A549 (cell line): Measurements from ENCODE around the gene ACVR2B. TPM values are rescaled to one million over a fixed set of nuclear protein-coding genes. Genes with fewer than 3 reads are reported as not detected.

Experiments
- ATAC-seq, 2 experiments: fragments of 200-7000 bp in 1 of 2; fragments of >200 bp in 1 of 2; cut with Nextera tagmentation in 1 of 2; cut with Tn5 transposase in 1 of 2; 3 replicates each; pipeline versions ENCODE4 v1.8.0 to v1.9.1; 2018 to 2020; ENCODE audit warnings: mild to moderate bottlenecking in 1 of 2, moderate library complexity in 1 of 2
- CTCF ChIA-PET: fragments of 300-600 bp; sonication (Branson Sonifier 250); formaldehyde crosslinking; extraction: SDS; loops from one replicate; lab custom pipeline; 2021; ENCODE audit warnings: antibody characterized with exemption, inconsistent platforms; lab: Yijun Ruan, JAX
- POLR2A ChIA-PET: fragments of 350-600 bp; formaldehyde crosslinking; extraction: SDS; loops from one replicate; lab custom pipeline; 2021; ENCODE audit warnings: antibody characterized with exemption, inconsistent platforms; lab: Yijun Ruan, JAX
- DNase-seq, 2 experiments: peaks; one replicate each; pipeline versions ENCODE4 v3.0.0 to v3.0.0-alpha.2; 2011 to 2016; ENCODE audit warnings: low read depth in 1 of 2, low spot score in 1 of 2
- FAIRE-seq: peaks from 2 replicates; lab custom pipeline; 2011; peaks lifted over from hg19 to GRCh38; lab: Jason Lieb, UNC
- H3K27ac ChIP-seq, 2 experiments: fragments of >200 bp; sonication (Bioruptor Twin); formaldehyde crosslinking; 3 replicates each; pipeline ENCODE4 v1.5.1; 2016 to 2017
- H3K4me1 ChIP-seq: fragments of >200 bp; sonication (Bioruptor Twin); formaldehyde crosslinking; 3 replicates; pipeline ENCODE4 v1.6.1; 2016
- H3K4me2 ChIP-seq: fragments of >200 bp; sonication (Bioruptor Twin); formaldehyde crosslinking; 3 replicates; pipeline ENCODE4 v1.6.1; 2016
- H3K4me3 ChIP-seq: fragments of >200 bp; sonication (Bioruptor Twin); formaldehyde crosslinking; 3 replicates; pipeline ENCODE4 v1.5.1; 2016
- H3K9me3 ChIP-seq: fragments of >200 bp; sonication (Bioruptor Twin); formaldehyde crosslinking; 3 replicates; pipeline ENCODE4 v1.6.1; 2016
- BHLHE40 ChIP-seq: IDR thresholded peaks from 2 replicates; pipeline ENCODE4 v1.6.1; 2012; ENCODE audit warnings: low read depth, low read length, inconsistent platforms
- CBX2 ChIP-seq: fragments of 200-600 bp; sonication (generic); IDR thresholded peaks from 2 replicates; pipeline ENCODE4 v1.6.1; 2016; ENCODE audit warnings: low read depth, mild to moderate bottlenecking, borderline replicate concordance
- CHD4 ChIP-seq: fragments of 200-600 bp; sonication (generic); IDR thresholded peaks from 2 replicates; pipeline ENCODE4 v1.6.1; 2016; ENCODE audit warnings: antibody characterized with exemption, mild to moderate bottlenecking, borderline replicate concordance
- EHF ChIP-seq: fragments of 250-450 bp; sonication (Bioruptor Pico); IDR thresholded peaks from 2 replicates; pipeline ENCODE4 v1.5.0; 2020; ENCODE audit warnings: mild to moderate bottlenecking
- EHMT2 ChIP-seq: fragments of 200-600 bp; sonication (generic); IDR thresholded peaks from 2 replicates; pipeline ENCODE4 v1.6.1; 2016; ENCODE audit warnings: antibody characterized with exemption, low read depth, mild to moderate bottlenecking, moderate library complexity
- ELK1 ChIP-seq: fragments of 150-350 bp; IDR thresholded peaks from 2 replicates; pipeline ENCODE4 v1.6.1; 2014; ENCODE audit warnings: low read depth, mild to moderate bottlenecking, low read length
- EP300 ChIP-seq, 2 experiments: fragments of >200 bp; sonication (Bioruptor Twin); formaldehyde crosslinking; IDR thresholded peaks; 2 replicates in 1 of 2; 3 replicates in 1 of 2; pipeline ENCODE4 v1.6.1; 2016 to 2017
- GATA3 ChIP-seq: IDR thresholded peaks from 2 replicates; pipeline ENCODE4 v1.6.1; 2012; ENCODE audit warnings: borderline replicate concordance
- HDAC2 ChIP-seq: fragments of 200-600 bp; sonication (generic); IDR thresholded peaks from 2 replicates; pipeline ENCODE4 v1.6.1; 2016
- HMGXB4 ChIP-seq: fragments of 250-450 bp; sonication (Bioruptor Pico); IDR thresholded peaks from 2 replicates; pipeline ENCODE4 v1.5.0; 2021; ENCODE audit warnings: mild to moderate bottlenecking, moderate library complexity, borderline replicate concordance
- HOXB13 ChIP-seq: fragments of 250-450 bp; sonication (Bioruptor Pico); IDR thresholded peaks from 2 replicates; pipeline ENCODE4 v1.5.0; 2020; ENCODE audit warnings: low read depth, mild to moderate bottlenecking, moderate library complexity
- JUNB ChIP-seq: fragments of >200 bp; sonication (Bioruptor Twin); formaldehyde crosslinking; IDR thresholded peaks from 2 replicates; pipeline ENCODE4 v1.6.1; 2016
- KDM1A ChIP-seq: fragments of 200-600 bp; sonication (generic); IDR thresholded peaks from 2 replicates; pipeline ENCODE4 v1.6.1; 2016; ENCODE audit warnings: low read depth, mild to moderate bottlenecking
- KDM5A ChIP-seq: fragments of 200-600 bp; sonication (generic); IDR thresholded peaks from 2 replicates; pipeline ENCODE4 v1.6.1; 2016; ENCODE audit warnings: antibody characterized with exemption, mild to moderate bottlenecking
- MYC ChIP-seq: IDR thresholded peaks from 2 replicates; pipeline ENCODE4 v1.6.1; 2012; ENCODE audit warnings: mild to moderate bottlenecking, inconsistent platforms, low read length, improper control_type of control experiment, borderline replicate concordance
- NR3C1 ChIP-seq: fragments of >200 bp; sonication (Bioruptor Twin); formaldehyde crosslinking; IDR thresholded peaks from 3 replicates; pipeline ENCODE4 v1.6.1; 2017
- POLR2A ChIP-seq: IDR thresholded peaks from 2 replicates; pipeline ENCODE4 v1.6.1; 2012; ENCODE audit warnings: mild to moderate bottlenecking, low read length
- POLR2AphosphoS2 ChIP-seq: conservative IDR thresholded peaks from 2 replicates; pipeline ENCODE4 v1.6.1; 2012; ENCODE audit warnings: low read length, improper control_type of control experiment, inconsistent platforms
- RAD21 ChIP-seq, 2 experiments: fragments of >200 bp in 1 of 2; sonication (Bioruptor Twin) in 1 of 2; formaldehyde crosslinking in 1 of 2; IDR thresholded peaks in 1 of 2; conservative IDR thresholded peaks in 1 of 2; 2 replicates in 1 of 2; 3 replicates in 1 of 2; pipeline ENCODE4 v1.6.1; 2012 to 2018; ENCODE audit warnings: inconsistent platforms in 1 of 2
- RARB ChIP-seq: fragments of 250-450 bp; sonication (Bioruptor Pico); IDR thresholded peaks from 2 replicates; pipeline ENCODE4 v1.8.0; 2021; ENCODE audit warnings: mild to moderate bottlenecking, moderate library complexity
- RNF2 ChIP-seq: fragments of 200-600 bp; sonication (generic); IDR thresholded peaks from 2 replicates; pipeline ENCODE4 v1.6.1; 2016; ENCODE audit warnings: low read depth, mild to moderate bottlenecking, antibody characterized with exemption, moderate library complexity, borderline replicate concordance
- SREBF2 ChIP-seq: fragments of 450-650 bp; IDR thresholded peaks from 2 replicates; pipeline ENCODE4 v1.6.1; 2014; ENCODE audit warnings: mild to moderate bottlenecking, moderate library complexity
- TFCP2L1 ChIP-seq: fragments of 250-450 bp; sonication (Bioruptor Pico); IDR thresholded peaks from 2 replicates; pipeline ENCODE4 v1.5.0; 2021; ENCODE audit warnings: mild to moderate bottlenecking
- TP53 ChIP-seq: fragments of 250-450 bp; sonication (Bioruptor Pico); IDR thresholded peaks from 2 replicates; pipeline ENCODE4 v1.5.0; 2021; ENCODE audit warnings: mild to moderate bottlenecking, moderate library complexity
- ZC3H11A ChIP-seq: fragments of 450-650 bp; IDR thresholded peaks from 2 replicates; pipeline ENCODE4 v1.6.1; 2014; ENCODE audit warnings: antibody characterized with exemption, mild to moderate bottlenecking
- ZFP36 ChIP-seq: fragments of 450-650 bp; IDR thresholded peaks from 2 replicates; pipeline ENCODE4 v1.6.1; 2014; ENCODE audit warnings: borderline replicate concordance; ENCODE audit not compliant: partially characterized antibody
- ZNF302 ChIP-seq: fragments of 250-450 bp; sonication (Bioruptor Pico); IDR thresholded peaks from 2 replicates; pipeline ENCODE4 v1.9.0; 2021; ENCODE audit warnings: inconsistent platforms, mild to moderate bottlenecking, moderate library complexity
- WGBS: methylation state at CpG from one replicate; pipeline ENCODE4 v1.1.6; 2017; ENCODE audit errors: missing lambda C conversion rate; 5-methylcytosine and 5-hydroxymethylcytosine counted together
- polyA plus RNA-seq, 4 experiments: library from polyadenylated mRNA; depleted of rRNA in 3 of 4; stranded (reverse); fragments of >200 nt; fragmentation: RNase III in 1 of 4; extraction: RNeasy Plus Mini Kit Qiagen cat#74134 plus additional on column Dnase treatment in 1 of 4; gene quantifications; 2 replicates in 3 of 4; 3 replicates in 1 of 4; pipeline ENCODE4 v1.2.3, GENCODE V29; 2011 to 2017
- TF ChIP-seq, protein P1 (sequence below): fragments of 250-450 bp; sonication (Bioruptor Pico); IDR thresholded peaks from 2 replicates; pipeline ENCODE4 v1.5.0; 2020; ENCODE audit warnings: low read depth, mild to moderate bottlenecking, moderate library complexity
- TF ChIP-seq, protein P2 (sequence below): fragments of >200 bp; sonication (Bioruptor Twin); formaldehyde crosslinking; IDR thresholded peaks from 2 replicates; pipeline ENCODE4 v1.6.1; 2016
- TF ChIP-seq, protein P3 (sequence below): fragments of 450-650 bp; IDR thresholded peaks from 2 replicates; pipeline ENCODE4 v1.6.1; 2014; ENCODE audit warnings: antibody characterized with exemption

ACVR2B gene
- polyA plus RNA-seq, 2 of the 4 experiments (the other 2 are of a cell fraction), result 1.2 to 2.8 TPM

DNA sequence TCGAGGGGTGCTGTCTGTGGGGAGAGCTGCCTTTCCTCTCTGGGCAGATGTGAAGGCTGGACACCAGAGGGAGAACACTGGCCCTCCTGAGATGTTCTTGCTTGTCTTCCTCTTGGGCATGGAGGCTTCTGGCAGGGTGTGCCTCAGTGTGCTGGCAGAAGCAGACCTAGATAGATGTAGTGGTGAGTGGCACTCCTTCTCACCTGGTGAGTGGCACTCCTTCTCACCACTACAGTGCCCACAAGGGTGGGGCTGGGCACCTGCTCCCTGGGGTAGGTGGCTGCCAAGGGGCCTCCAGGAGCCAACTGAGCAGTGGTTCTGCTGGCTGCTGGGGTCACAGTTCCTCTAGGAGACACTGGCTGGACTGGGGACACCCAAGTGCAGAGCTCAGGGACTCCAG lies 18.7 kb downstream of the ACVR2B start:
- ChIA-PET POLR2A (interaction anchor here (1.5 kb wide), 1 partner anchor 7 kb away, joined by 4 read pairs; no protein-coding TSS in a partner anchor), CTCF (interaction anchor here (1.0 to 2.5 kb wide), 3 partner anchors 17 to 126 kb away, joined by 3 to 12 read pairs (median 6); partner anchors contain the start of genes EXOG and XYLB)
- H3K9me3 ChIP-seq, result peaks cover 24% of the 10 kb centered on the region
- H3K4me2 ChIP-seq, result no peak overlapping the region
- WGBS, result 82% methylated on average over 1 of the region's 1 CpG
- no peak for DNase-seq
- no peak overlapping the region for H3K27ac ChIP-seq
- no peaks in the 10 kb centered on the region for H3K4me1 ChIP-seq
- H3K4me3 ChIP-seq, result no peak overlapping the region
- no peak for TF ChIP-seq BHLHE40
- TF ChIP-seq CBX2, result no peak
- TF ChIP-seq POLR2A, result no peak
- TF ChIP-seq ZNF302, result no peak
- no peak for TF ChIP-seq ZFP36
- TF ChIP-seq JUNB, result no peak
- TF ChIP-seq HDAC2, result no peak
- TF ChIP-seq, protein P1, sequence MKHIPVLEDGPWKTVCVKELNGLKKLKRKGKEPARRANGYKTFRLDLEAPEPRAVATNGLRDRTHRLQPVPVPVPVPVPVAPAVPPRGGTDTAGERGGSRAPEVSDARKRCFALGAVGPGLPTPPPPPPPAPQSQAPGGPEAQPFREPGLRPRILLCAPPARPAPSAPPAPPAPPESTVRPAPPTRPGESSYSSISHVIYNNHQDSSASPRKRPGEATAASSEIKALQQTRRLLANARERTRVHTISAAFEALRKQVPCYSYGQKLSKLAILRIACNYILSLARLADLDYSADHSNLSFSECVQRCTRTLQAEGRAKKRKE (CRISPR knock-in tag), result no peak
- TF ChIP-seq TP53, result no peak
- TF ChIP-seq EHMT2, result no peak
- TF ChIP-seq, all 56 proteins: peak for 0
- ATAC-seq, result no peak
- FAIRE-seq, result no peak

DNA sequence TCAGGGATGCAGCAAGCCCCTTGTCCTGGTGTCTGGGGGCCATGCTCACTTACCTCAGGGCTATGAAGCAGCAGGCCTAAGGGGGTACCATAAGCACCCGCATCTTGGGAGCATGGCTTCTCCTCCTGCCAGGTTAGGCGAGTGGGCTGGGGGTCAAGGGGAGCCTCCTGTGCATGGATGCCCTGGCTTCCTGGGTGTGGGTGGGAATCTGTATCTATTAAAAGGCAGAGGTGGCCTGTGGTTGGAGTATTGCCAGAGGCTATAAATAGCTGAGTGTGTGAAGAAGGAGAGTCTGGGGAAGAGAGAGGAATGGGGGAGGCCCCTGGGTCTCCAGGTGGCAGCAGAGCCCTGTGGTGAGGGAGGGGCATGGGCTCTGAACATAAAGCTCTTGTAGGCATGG lies 19.5 kb downstream of the ACVR2B start:
- TF ChIP-seq, protein P2, sequence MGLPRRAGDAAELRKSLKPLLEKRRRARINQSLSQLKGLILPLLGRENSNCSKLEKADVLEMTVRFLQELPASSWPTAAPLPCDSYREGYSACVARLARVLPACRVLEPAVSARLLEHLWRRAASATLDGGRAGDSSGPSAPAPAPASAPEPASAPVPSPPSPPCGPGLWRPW, result no peak
- TF ChIP-seq GATA3 (no peak), RARB (CRISPR knock-in tag) (no peak), ZC3H11A (no peak), EP300 (IDR thresholded peaks at IDR 0.05) (no peak), SREBF2 (no peak), POLR2AphosphoS2 (no peak)
- CTCF ChIA-PET, result interaction anchor here (1.0 to 2.5 kb wide), 3 partner anchors 18 to 127 kb away, joined by 3 to 12 read pairs (median 6); partner anchors contain the start of genes EXOG and XYLB
- ATAC-seq, result no peak

DNA sequence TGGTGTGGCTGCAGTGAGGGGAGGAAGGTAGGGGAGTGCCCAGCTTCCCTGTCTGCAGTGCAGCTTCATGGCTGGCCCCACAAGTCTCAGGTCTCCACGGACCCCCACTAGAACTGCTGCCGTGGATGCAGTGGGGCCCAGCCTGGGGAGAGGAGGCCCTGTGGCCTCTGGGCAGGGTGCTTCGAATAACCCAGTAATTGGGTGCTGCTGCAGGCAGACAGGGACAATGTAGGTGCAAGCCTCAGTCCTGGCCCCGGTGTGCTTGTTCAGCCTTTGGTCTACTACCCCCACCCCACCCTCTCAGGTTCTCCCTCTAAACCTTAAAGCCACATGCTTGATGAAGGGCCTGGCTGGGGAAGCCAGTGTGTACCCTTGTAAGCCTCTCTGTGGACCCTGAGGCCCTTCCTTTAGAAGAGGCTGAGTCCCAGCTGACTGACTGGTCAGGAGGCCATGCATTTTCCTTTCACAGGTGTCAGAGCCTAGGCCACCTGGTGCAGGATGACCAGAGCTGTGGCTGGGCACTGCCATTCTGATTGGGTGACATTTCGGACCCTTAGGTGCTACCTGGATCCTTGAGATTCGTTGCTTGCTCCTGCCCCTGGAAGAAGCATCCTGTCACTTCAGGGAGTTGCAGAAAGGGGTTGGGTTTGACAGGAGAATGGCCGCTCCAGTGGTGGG lies 21.4 kb downstream of the ACVR2B start:
- no peak overlapping the region for H3K4me3 ChIP-seq
- no peaks in the 10 kb centered on the region for H3K4me1 ChIP-seq
- FAIRE-seq, result no peak
- ChIA-PET POLR2A (no interaction called here), CTCF (interaction anchor here (1.0 to 1.3 kb wide), 2 partner anchors 128 to 357 kb away, joined by 3 read pairs; partner anchors contain the start of gene XYLB)
- no peak for TF ChIP-seq RAD21 (conservative IDR thresholded peaks at IDR 0.05 in 1 of 2, IDR thresholded peaks at IDR 0.05 in 1 of 2)
- TF ChIP-seq, protein P2, result no peak
- no peak for TF ChIP-seq MYC
- TF ChIP-seq TFCP2L1 (CRISPR knock-in tag), result no peak
- TF ChIP-seq RNF2, result no peak
- no peak for TF ChIP-seq KDM5A
- TF ChIP-seq EHMT2, result no peak
- no peak for TF ChIP-seq ELK1
- TF ChIP-seq HMGXB4 (CRISPR knock-in tag), result no peak
- no peak for TF ChIP-seq KDM1A
- TF ChIP-seq NR3C1, result no peak
- TF ChIP-seq EHF (CRISPR knock-in tag), result no peak
- TF ChIP-seq CHD4, result no peak
- no peak for TF ChIP-seq HOXB13 (CRISPR knock-in tag)
- TF ChIP-seq GATA3, result no peak
- TF ChIP-seq, protein P3, sequence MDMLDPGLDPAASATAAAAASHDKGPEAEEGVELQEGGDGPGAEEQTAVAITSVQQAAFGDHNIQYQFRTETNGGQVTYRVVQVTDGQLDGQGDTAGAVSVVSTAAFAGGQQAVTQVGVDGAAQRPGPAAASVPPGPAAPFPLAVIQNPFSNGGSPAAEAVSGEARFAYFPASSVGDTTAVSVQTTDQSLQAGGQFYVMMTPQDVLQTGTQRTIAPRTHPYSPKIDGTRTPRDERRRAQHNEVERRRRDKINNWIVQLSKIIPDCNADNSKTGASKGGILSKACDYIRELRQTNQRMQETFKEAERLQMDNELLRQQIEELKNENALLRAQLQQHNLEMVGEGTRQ, result no peak
- DNase-seq, result no peak
- WGBS, result 87% methylated on average over 7 of the region's 7 CpGs
- no peak overlapping the region for H3K27ac ChIP-seq
- no peak for ATAC-seq
- H3K4me2 ChIP-seq, result no peak overlapping the region
- H3K9me3 ChIP-seq, result peaks cover 10% of the 10 kb centered on the region

More for the DNA sequence above, 19.5 kb downstream of the ACVR2B start:
- Histone ChIP-seq H3K4me3 (no peak overlapping the region), H3K4me1 (no peaks in the 10 kb centered on the region), H3K27ac (no peak overlapping the region), H3K9me3 (peaks cover 24% of the 10 kb centered on the region), H3K4me2 (no peak overlapping the region)
- POLR2A ChIA-PET, result no interaction called here
- WGBS, result 100% methylated on average over 1 of the region's 2 CpGs
- no peak for FAIRE-seq
- DNase-seq, result no peak
